ENCODE results near the gene PMFBP1.
"Not testable (repeated sequence)": the region's sequence is repeated elsewhere in the genome, so short reads cannot be mapped to it uniquely, and the experiment has no call there.

DNA sequence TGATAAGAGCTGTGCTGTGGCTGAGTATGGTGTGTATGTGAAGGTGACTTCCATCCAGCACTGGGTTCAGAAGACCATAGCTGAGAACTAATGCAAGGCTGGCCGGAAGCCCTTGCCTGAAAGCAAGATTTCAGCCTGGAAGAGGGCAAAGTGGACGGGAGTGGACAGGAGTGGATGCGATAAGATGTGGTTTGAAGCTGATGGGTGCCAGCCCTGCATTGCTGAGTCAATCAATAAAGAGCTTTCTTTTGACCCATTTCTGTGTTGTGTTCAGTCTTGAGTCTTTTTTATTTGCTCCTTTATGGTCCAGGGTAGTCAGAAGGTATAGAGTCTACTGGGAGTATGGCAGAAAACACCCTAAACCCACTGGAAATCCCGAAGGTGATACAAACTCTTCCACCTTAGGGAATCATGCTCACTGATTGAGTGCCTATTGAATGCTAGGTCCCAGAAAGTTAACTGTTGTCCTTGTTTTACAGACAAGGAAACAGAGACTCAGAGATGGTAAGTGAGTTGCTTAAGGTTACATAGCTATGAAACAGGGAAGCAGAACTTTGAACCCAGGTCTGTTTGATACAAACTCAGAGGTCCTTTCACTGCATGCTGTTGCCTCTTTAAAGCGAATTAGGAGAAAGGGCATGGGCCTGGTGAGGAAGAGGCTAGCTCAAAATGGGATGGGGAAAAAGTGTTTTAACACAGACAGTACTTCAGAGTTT, 94.8 kb downstream of the PMFBP1 start:
- TF ChIP-seq CTCF (IDR thresholded peaks at IDR 0.05 in 4 of 5, conservative IDR thresholded peaks at IDR 0.05 in 1 of 5); POLR2A (IDR thresholded peaks at IDR 0.05): not testable (repeated sequence)
